GM12878 (cell line): Measurements from ENCODE around the gene GFOD2.

Source experiments
- ASH2L ChIP-seq: fragments of 300-600, 200-600 bp; sonication (generic); IDR thresholded peaks from 2 replicates; pipeline ENCODE4 v1.6.1; 2017; ENCODE audit warnings: low read depth, mild to moderate bottlenecking, borderline replicate concordance
- HDAC6 ChIP-seq: fragments of 200-600 bp; sonication (generic); IDR thresholded peaks from one replicate; pipeline ENCODE4 v1.8.0; 2017; ENCODE audit warnings: antibody characterized with exemption; ENCODE audit not compliant: unreplicated experiment

- no peak for TF ChIP-seq ASH2L
- no peak for TF ChIP-seq HDAC6
Measured at GRCh38 chr16:67637625-67638024, 81.5 kb downstream of the GFOD2 start.
